Endometrium (tissue), 2 donors: ENCODE data around the gene TGFBRAP1.

Experiments
- FAIRE-seq: peaks from 2 replicates; lab custom pipeline; 2012; peaks lifted over from hg19 to GRCh38; lab: Jason Lieb, UNC
- donor health status: control.
- donor health status: control.

Gene TGFBRAP1, protein sequence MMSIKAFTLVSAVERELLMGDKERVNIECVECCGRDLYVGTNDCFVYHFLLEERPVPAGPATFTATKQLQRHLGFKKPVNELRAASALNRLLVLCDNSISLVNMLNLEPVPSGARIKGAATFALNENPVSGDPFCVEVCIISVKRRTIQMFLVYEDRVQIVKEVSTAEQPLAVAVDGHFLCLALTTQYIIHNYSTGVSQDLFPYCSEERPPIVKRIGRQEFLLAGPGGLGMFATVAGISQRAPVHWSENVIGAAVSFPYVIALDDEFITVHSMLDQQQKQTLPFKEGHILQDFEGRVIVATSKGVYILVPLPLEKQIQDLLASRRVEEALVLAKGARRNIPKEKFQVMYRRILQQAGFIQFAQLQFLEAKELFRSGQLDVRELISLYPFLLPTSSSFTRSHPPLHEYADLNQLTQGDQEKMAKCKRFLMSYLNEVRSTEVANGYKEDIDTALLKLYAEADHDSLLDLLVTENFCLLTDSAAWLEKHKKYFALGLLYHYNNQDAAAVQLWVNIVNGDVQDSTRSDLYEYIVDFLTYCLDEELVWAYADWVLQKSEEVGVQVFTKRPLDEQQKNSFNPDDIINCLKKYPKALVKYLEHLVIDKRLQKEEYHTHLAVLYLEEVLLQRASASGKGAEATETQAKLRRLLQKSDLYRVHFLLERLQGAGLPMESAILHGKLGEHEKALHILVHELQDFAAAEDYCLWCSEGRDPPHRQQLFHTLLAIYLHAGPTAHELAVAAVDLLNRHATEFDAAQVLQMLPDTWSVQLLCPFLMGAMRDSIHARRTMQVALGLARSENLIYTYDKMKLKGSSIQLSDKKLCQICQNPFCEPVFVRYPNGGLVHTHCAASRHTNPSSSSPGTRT

GRCh38 chr2:105329561-105330495 lies at the start of gene TGFBRAP1:
TSS of gene TGFBRAP1 (minus strand) at chr2:105329735. CDS start at chr2:105308301, 21,434 bp downstream.
- FAIRE-seq, result no peak

GRCh38 chr2:105378921-105379383 lies 49.4 kb upstream of the TGFBRAP1 start:
- FAIRE-seq, result no peak

DNA sequence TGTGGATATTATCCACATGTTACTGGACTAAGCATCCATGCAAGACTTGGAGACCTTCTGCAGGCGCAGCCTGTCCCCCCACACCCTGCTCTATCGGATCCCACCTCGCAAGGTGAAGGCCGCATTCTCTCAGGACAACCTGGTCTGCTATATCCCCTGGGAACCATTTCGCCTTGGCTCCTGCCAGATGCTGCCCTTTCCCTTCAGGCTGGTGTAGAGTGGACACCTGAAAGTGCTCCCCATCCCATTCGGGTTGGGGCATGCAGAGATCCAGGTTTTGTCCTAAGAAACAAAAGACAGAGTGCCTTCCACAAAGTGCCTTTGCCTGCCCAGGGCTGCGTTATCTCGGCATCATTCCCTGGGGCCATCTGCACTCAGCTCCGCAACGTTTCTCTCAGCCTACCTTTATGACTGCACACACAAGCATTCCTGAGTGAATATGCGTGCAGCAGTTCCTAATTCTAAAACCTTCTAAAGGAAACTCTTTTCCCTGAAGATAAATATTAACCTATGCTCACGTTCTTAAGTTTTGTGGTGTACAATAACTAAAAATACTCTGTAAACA lies 48.8 kb upstream of the TGFBRAP1 start:
- no peak for FAIRE-seq

- no peak for FAIRE-seq
Observed at GRCh38 chr2:105377871-105378270, 48.3 kb upstream of the TGFBRAP1 start.

DNA sequence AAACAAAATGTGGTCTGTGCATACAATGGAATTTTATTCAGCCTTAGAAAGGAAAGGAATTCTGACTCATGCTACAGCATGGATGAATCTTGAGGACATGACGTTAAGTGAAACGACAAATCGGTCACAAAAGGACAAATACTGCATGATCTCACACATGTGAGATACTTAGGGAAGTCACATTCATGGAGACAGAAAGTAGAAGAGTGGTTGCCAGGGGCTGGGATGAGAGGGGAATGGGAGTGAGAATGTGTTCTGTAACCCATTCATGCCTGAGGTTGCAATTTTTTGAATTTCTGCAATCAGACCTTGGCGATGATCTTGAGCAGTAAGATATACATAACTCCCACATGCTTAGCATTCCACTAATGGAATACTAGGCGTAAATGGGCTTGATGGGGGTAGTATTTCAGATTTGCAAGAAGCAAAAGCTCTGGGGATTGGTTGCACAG lies 47.3 kb upstream of the TGFBRAP1 start:
- no peak for FAIRE-seq

DNA sequence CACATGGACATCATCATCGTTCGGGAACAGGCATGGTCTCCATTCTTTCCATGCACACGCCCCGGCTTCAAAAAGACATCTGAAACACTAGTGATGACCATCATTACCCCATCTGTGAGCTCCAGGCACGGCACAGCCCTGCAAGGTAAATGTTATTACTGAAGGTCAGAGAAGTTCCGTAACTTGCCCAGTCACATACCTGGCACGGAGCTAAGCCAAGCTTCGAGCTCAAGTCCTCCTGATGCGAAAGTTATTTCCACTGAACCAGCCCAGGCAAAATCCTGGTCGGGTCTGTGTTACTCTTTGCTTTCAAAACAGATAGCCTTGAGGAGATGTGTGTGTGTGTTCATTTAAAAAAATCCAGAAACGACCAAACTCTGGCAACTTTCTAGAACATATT lies 46.5 kb upstream of the TGFBRAP1 start:
- FAIRE-seq, result no peak

DNA sequence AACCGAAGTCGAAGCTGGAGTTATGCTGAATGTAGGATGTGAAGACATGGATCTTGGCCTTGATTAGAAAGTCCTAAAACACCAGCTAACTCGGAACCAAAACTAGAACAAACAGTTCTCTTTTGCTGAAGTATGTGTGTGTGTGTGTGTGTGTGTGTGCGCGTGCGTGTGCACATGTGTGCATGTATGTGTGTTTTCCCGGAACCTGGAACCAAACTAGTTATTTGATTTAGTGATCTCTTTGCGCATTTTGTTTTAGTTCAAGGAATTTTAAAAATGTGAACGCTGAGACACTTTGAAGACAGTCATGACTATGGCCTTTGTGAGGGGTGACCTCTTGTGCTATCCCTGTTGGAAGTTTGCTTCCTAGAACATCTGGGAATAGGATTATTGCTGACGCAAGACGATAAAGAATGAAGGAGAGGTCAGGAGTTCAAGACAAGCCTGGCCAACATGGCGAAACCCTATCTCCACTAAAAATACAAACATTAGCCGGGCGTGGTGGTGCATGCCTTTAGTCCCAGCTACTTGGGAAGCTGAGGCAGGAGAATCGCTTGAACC lies 45.5 kb upstream of the TGFBRAP1 start:
- FAIRE-seq, result no peak

GRCh38 chr2:105373895-105374401 lies 44.4 kb upstream of the TGFBRAP1 start:
- no peak for FAIRE-seq

- FAIRE-seq, result no peak
Observed at GRCh38 chr2:105373344-105373781, 43.8 kb upstream of the TGFBRAP1 start.

DNA sequence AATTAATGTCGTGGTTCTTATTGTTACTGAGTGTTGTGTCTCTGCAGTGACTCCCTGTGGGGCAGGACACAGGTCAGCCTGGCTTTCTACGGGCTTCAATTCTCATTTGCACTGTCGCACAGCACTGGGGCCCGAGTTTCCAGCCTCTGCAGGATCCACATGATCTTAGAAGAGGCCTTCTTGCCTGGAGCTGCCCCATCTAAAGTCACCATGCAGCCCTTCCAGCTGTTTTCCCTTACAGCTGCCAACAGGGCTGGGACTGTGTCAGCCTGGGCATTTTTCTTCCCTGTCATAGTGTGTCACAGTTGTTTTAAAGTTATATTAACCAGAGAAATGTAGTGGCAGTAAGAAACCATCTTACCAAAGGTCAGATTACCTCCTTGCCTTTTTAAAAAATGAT lies 42.3 kb upstream of the TGFBRAP1 start:
- FAIRE-seq, result no peak

DNA sequence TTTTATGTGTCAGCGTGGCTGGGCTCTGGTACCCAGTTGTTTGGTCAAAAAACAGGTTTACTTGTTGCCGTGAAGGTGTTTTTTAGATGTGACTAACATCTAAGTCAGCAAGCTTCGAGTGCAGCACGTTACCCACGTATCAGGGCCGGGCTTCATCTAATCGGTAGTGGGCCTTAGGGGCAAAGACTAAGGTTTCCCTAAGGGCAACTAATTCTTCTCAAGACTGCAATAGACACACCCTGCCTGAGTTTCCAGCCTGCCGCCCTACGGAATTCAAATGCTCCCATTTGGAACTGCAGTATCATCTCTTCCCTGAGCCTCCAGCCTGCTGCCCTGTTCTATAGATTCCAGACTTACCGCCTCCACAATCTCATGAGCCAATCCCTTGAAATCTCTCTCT lies 41.6 kb upstream of the TGFBRAP1 start:
- no peak for FAIRE-seq

DNA sequence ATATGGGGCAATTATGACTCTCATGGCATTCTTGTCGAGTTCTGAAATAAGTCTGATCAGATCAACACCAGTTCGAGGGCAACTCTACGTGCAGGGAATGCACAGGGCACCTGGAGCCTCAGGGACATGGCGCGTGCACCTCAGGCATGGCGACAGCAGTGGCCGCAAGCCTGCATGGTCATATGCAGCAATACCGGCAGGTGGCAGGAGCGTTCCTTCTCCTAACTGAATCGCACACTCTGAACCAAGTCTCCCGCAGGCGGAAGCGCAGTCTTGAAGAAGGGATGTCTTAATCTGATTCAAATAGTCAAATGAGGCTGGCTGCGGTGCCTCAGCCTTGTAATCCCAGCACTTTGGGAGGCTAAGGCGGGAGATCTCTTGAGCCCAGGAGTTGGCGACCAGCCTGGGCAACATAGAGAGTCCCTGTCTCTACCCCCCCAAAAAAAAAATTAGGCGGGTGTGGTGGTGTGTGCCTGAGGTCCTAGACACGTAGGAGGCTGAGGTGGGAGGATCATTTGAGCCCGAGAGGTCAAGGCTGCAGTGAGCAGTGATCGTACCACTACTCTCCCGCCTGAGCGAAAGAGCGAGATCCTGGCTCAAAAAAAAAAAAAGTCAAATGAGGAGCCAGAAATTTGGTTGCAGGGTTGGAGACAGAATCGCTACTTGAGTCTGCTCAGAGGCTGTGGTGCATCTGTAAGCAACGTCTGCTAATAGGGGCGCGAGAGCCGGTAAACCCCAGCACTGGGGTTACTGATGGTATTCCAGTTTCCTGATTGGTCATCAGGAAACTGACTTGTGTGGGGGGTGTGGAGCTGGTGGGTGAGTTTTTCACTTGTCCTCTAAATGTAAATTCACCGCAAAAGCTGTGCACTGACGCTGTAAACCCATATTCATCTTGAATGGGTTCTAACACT lies 40.5 kb upstream of the TGFBRAP1 start:
- FAIRE-seq, result no peak

GRCh38 chr2:105368759-105369408 lies 39.3 kb upstream of the TGFBRAP1 start:
- no peak for FAIRE-seq

DNA sequence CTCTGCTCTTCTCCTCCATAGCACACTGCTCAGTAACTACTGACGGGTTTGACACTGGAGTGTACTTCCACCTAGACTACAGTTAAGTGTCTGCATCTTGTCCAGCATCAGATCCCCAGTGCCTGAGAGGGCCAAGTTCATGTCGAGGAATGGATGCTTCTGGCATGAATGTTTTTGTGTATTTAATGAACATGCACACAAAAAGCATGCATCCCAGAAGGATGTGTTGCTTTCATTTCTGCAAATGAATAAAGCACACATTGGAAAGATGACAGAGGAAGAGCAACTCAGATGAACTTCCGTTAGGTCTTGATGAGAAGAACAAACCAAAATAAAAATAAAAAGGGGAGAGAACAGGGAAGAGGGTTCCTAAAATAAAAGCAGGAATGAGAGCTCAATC lies 35.7 kb upstream of the TGFBRAP1 start:
- no peak for FAIRE-seq

- FAIRE-seq, result no peak
Observed at GRCh38 chr2:105364436-105365139, 35.1 kb upstream of the TGFBRAP1 start.

DNA sequence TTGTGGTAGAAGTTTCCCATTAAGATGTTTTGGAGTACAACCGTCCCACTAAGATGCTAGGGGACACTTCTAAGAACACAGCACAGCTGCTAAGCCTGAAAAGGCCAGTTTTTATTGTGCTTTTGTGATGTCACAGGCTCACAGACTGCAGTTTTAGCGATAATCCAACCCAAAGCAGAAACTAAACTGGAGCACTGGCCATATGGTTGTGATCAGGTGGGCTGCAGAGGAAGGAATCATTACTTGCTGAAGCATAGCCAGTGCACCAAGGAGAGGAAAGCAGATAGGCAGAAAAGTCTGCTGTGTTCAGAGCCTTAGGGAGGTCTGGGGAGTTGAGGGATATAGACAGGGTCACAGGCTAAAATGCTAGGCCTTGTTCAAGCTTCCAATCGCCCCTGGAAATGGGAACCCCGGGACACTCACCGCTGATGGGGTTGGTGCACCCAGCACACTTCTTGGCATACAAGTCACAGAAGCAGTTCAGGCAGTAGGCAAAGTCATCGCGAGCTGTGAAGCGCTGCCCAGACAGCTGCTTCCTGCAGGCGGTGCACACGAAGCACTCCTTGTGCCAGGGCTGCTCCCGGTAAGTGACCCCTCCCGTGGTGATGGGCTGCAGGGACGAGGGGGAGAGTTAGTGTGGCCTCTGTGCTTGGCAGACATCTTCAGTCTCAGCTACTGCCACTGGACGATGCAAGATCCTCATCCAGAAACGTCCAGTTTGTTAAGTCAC lies 33.5 kb upstream of the TGFBRAP1 start:
- no peak for FAIRE-seq

GRCh38 chr2:105361102-105361889 lies 31.8 kb upstream of the TGFBRAP1 start:
- no peak for FAIRE-seq
